Lower leg skin (tissue), 3 donors: ENCODE measurements around the gene IGFL1.

Experiments
- CTCF ChIP-seq, 3 donors: fragments of 450-650 bp; IDR thresholded peaks; one replicate each; pipeline ENCODE4 v1.5.1; 2016; ENCODE audit warnings: antibody characterized with exemption in 3 of 3, mild to moderate bottlenecking in 3 of 3, moderate library complexity in 2 of 3
- POLR2A ChIP-seq, 2 donors: fragments of 450-650 bp; IDR thresholded peaks; one replicate each; pipeline ENCODE4 v1.6.1; 2016 to 2017; ENCODE audit warnings: antibody characterized with exemption in 2 of 2, mild to moderate bottlenecking in 1 of 2, moderate library complexity in 1 of 2

GRCh38 chr19:46251416-46251815, 21.9 kb downstream of the IGFL1 start:
- TF ChIP-seq CTCF (IDR thresholded peaks at IDR 0.05), result no peak
- no peak for TF ChIP-seq POLR2A (IDR thresholded peaks at IDR 0.05)
